Testis (tissue), 2 donors: Measurements from ENCODE around the gene TEX12.

ENCODE experiments used
- CTCF ChIP-seq, 3 experiments: fragments of 450-650 bp in 2 of 3; fragments of 200-600 bp in 1 of 3; sonication (generic) in 1 of 3; IDR thresholded peaks; one replicate each; pipeline ENCODE4 v1.5.1; 2016 to 2019; ENCODE audit warnings: antibody characterized with exemption in 3 of 3, mild to moderate bottlenecking in 2 of 3, moderate library complexity in 1 of 3
- POLR2A ChIP-seq: fragments of 450-650 bp; IDR thresholded peaks from one replicate; pipeline ENCODE4 v1.6.1; 2017; ENCODE audit warnings: antibody characterized with exemption, mild to moderate bottlenecking, moderate library complexity

DNA sequence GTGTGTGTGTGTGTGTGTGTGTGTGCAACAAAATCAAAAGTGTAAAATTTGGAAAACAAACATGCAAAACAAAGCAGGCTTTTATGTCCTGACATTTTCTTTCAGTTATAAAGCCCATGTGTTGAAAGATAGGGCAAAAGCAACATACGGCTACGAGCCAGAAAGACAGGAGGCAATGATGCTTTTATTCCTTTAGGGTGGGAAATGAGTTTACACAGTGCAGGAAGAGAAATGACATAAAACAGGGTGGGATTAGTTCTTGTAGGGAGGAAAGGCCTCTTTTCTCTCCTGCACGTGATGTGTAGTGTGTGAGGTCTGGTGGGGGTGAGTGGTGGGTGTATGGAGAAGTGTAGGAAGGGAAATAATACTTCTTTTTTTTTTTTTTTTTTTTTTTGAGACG lies 32.7 kb upstream of the TEX12 start:
- TF ChIP-seq POLR2A, result no peak
- TF ChIP-seq CTCF (IDR thresholded peaks at IDR 0.05), result no peak
